Liver (tissue), 9 donors: Measurements from ENCODE around the gene CRBN. TPM values are rescaled to one million over a fixed set of nuclear protein-coding genes. Genes with fewer than 3 reads are reported as not detected.

Experiments
- DNase-seq: peaks from one replicate; pipeline ENCODE4 v3.0.0-alpha.2; 2017; ENCODE audit warnings: low spot score
- H3K27ac ChIP-seq, 2 donors: one replicate each; pipeline ENCODE4 v1.7.0; 2013; ENCODE audit warnings: inconsistent platforms in 2 of 2, low read length in 2 of 2, control low read depth in 1 of 2, low read depth in 1 of 2, mild to moderate bottlenecking in 1 of 2
- H3K27me3 ChIP-seq, 4 donors: one replicate each; pipeline versions ENCODE4 v1.6.1 to v1.7.0; 2013; ENCODE audit warnings: low read length in 3 of 4, inconsistent platforms in 1 of 4, mild to moderate bottlenecking in 1 of 4, moderate library complexity in 1 of 4; ENCODE audit not compliant: control insufficient read depth in 4 of 4, insufficient read depth in 4 of 4
- H3K36me3 ChIP-seq, 4 donors: one replicate each; pipeline versions ENCODE4 v1.6.1 to v1.7.0; 2013; ENCODE audit warnings: low read length in 3 of 4, mild to moderate bottlenecking in 3 of 4, low read depth in 1 of 4, moderate library complexity in 1 of 4; ENCODE audit not compliant: control insufficient read depth in 4 of 4, insufficient read depth in 3 of 4
- H3K4me1 ChIP-seq, 4 donors: one replicate each; pipeline versions ENCODE4 v1.6.1 to v1.7.0; 2013; ENCODE audit warnings: low read length in 3 of 4, mild to moderate bottlenecking in 3 of 4, moderate library complexity in 1 of 4; ENCODE audit not compliant: control insufficient read depth in 4 of 4, insufficient read depth in 4 of 4
- H3K4me3 ChIP-seq, 3 donors: one replicate each; pipeline versions ENCODE4 v1.6.1 to v1.7.0; 2013; ENCODE audit warnings: low read length in 3 of 3, control low read depth in 1 of 3, low read depth in 1 of 3, mild to moderate bottlenecking in 1 of 3
- H3K9ac ChIP-seq, 2 donors: one replicate each; pipeline ENCODE4 v1.7.0; 2013; ENCODE audit warnings: low read length in 2 of 2, mild to moderate bottlenecking in 2 of 2, moderate library complexity in 2 of 2, control low read depth in 1 of 2, low read depth in 1 of 2
- H3K9me3 ChIP-seq, 4 donors: one replicate each; pipeline versions ENCODE4 v1.6.1 to v1.7.0; 2013; ENCODE audit warnings: low read length in 3 of 4; ENCODE audit not compliant: control insufficient read depth in 4 of 4
- ATF3 ChIP-seq: IDR thresholded peaks from 2 replicates; pipeline ENCODE4 v1.6.1; 2016; ENCODE audit warnings: antibody characterized with exemption
- EGR1 ChIP-seq, 2 donors: IDR thresholded peaks; 2 replicates each; pipeline ENCODE4 v1.6.1; 2016 to 2018; ENCODE audit warnings: antibody characterized with exemption in 2 of 2, low read depth in 2 of 2
- FOXA1 ChIP-seq: IDR thresholded peaks from 2 replicates; pipeline ENCODE4 v1.6.1; 2016; ENCODE audit warnings: antibody characterized with exemption
- FOXA2 ChIP-seq: IDR thresholded peaks from 2 replicates; pipeline ENCODE4 v1.6.1; 2016; ENCODE audit warnings: antibody characterized with exemption
- GABPA ChIP-seq, 2 donors: IDR thresholded peaks in 1 of 2; conservative IDR thresholded peaks in 1 of 2; 2 replicates each; pipeline ENCODE4 v1.6.1; 2016; ENCODE audit warnings: antibody characterized with exemption in 2 of 2, mild to moderate bottlenecking in 1 of 2, moderate library complexity in 1 of 2
- HNF4A ChIP-seq, 2 donors: conservative IDR thresholded peaks; 2 replicates each; pipeline ENCODE4 v1.6.1; 2016; ENCODE audit warnings: antibody characterized with exemption in 2 of 2, mild to moderate bottlenecking in 2 of 2
- HNF4G ChIP-seq: IDR thresholded peaks from 2 replicates; pipeline ENCODE4 v1.6.1; 2016; ENCODE audit warnings: antibody characterized with exemption
- JUND ChIP-seq, 2 donors: IDR thresholded peaks; 2 replicates each; pipeline ENCODE4 v1.6.1; 2016; ENCODE audit warnings: antibody characterized with exemption in 2 of 2
- NR2F2 ChIP-seq: IDR thresholded peaks from 2 replicates; pipeline ENCODE4 v1.6.1; 2016; ENCODE audit warnings: antibody characterized with exemption
- RAD21 ChIP-seq, 2 donors: IDR thresholded peaks; 2 replicates each; pipeline ENCODE4 v1.6.1; 2016; ENCODE audit warnings: antibody characterized with exemption in 2 of 2, mild to moderate bottlenecking in 2 of 2
- REST ChIP-seq: IDR thresholded peaks from 2 replicates; pipeline ENCODE4 v1.6.1; 2016; ENCODE audit warnings: antibody characterized with exemption, mild to moderate bottlenecking
- RXRA ChIP-seq, 2 donors: IDR thresholded peaks; 2 replicates each; pipeline ENCODE4 v1.6.1; 2017 to 2018; ENCODE audit warnings: antibody characterized with exemption in 2 of 2, mild to moderate bottlenecking in 1 of 2
- SP1 ChIP-seq: IDR thresholded peaks from 2 replicates; pipeline ENCODE4 v1.6.1; 2018; ENCODE audit warnings: antibody characterized with exemption, mild to moderate bottlenecking
- YY1 ChIP-seq: IDR thresholded peaks from 2 replicates; pipeline ENCODE4 v1.6.1; 2016; ENCODE audit warnings: antibody characterized with exemption, mild to moderate bottlenecking
- WGBS: extraction: QIAGEN DNeasy Blood & Tissue Kit; methylation state at CpG from one replicate; pipeline ENCODE4 v1.1.7; 2013; 5-methylcytosine and 5-hydroxymethylcytosine counted together
- polyA plus RNA-seq, 2 donors: library from polyadenylated mRNA; stranded (reverse) in 1 of 2; unstranded in 1 of 2; fragments of 200-250 nt in 1 of 2; fragments of >200 nt in 1 of 2; fragmentation: Nextera tagmentation in 1 of 2; extraction: Ambion mirVana in 1 of 2; gene quantifications; one replicate each; pipeline versions ENCODE4 v1.2.1 to v1.2.3, GENCODE V29; 2013 to 2015
- total RNA-seq, 2 donors: library from RNA; depleted of rRNA; stranded (reverse); fragments of >200 nt; gene quantifications; one replicate each; pipeline ENCODE4 v1.2.3, GENCODE V29; 2014
- TF ChIP-seq, protein P1 (sequence below): IDR thresholded peaks from 2 replicates; pipeline ENCODE4 v1.6.1; 2016; ENCODE audit warnings: antibody characterized with exemption
- TF ChIP-seq, protein P2 (sequence below): fragments of 150-350 bp; IDR thresholded peaks from 2 replicates; pipeline ENCODE4 v1.5.1; 2017; ENCODE audit warnings: improper control_type of control experiment, low read depth, low read length; ENCODE audit not compliant: missing input control
- donor health status: healthy.
- donor health status: healthy.
- donor health status: healthy.
- donor health status: healthy.
- donor health status: healthy.

Gene CRBN
- total and polyA plus RNA-seq, 4 donors, result 14.0 to 57.6 (median 29.4) TPM

DNA sequence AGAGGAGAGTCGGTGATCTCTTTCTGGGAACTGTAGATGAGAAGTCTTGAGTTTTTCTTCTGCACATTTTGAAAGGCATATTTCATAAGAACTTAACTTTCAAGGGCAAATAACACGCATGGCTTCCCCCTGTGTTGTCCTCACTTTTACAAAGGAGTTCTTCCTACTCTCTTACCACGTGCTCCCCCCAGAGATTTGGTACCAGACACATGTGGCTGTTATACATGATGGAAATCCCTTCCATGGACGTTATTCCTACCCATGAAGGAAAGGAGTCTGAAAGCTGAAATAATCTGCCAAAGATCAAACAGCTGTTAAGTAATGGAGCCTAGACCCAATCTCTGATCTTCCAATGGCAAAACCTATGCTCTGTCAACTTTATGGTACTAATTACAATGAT is 73.7 kb downstream of the CRBN start:
- H3K9ac ChIP-seq, result no peak overlapping the region
- H3K36me3 ChIP-seq, result no peaks in the 10 kb centered on the region
- 73% methylated on average over 4 of the region's 4 CpGs for WGBS
- no peak overlapping the region for H3K4me3 ChIP-seq
- H3K4me1 ChIP-seq, result no peaks in the 10 kb centered on the region
- H3K9me3 ChIP-seq, result no peaks in the 10 kb centered on the region
- no peak overlapping the region for H3K27ac ChIP-seq
- peaks cover 0 to 4% (median 1%) of the 10 kb centered on the region in 4 donors for H3K27me3 ChIP-seq
- DNase-seq, result no peak
- TF ChIP-seq, protein P1, sequence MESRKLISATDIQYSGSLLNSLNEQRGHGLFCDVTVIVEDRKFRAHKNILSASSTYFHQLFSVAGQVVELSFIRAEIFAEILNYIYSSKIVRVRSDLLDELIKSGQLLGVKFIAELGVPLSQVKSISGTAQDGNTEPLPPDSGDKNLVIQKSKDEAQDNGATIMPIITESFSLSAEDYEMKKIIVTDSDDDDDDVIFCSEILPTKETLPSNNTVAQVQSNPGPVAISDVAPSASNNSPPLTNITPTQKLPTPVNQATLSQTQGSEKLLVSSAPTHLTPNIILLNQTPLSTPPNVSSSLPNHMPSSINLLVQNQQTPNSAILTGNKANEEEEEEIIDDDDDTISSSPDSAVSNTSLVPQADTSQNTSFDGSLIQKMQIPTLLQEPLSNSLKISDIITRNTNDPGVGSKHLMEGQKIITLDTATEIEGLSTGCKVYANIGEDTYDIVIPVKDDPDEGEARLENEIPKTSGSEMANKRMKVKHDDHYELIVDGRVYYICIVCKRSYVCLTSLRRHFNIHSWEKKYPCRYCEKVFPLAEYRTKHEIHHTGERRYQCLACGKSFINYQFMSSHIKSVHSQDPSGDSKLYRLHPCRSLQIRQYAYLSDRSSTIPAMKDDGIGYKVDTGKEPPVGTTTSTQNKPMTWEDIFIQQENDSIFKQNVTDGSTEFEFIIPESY, result no peak
- TF ChIP-seq RXRA (IDR thresholded peaks at IDR 0.05) (no peak), JUND (IDR thresholded peaks at IDR 0.05) (no peak), EGR1 (IDR thresholded peaks at IDR 0.05; ENCODE audit: low read depth in 2 of 2) (no peak), GABPA (IDR thresholded peaks at IDR 0.05 in 1 of 2, conservative IDR thresholded peaks at IDR 0.05 in 1 of 2) (no peak), REST (no peak), SP1 (no peak), YY1 (no peak), ATF3 (no peak), FOXA2 (no peak), HNF4G (no peak)

DNA sequence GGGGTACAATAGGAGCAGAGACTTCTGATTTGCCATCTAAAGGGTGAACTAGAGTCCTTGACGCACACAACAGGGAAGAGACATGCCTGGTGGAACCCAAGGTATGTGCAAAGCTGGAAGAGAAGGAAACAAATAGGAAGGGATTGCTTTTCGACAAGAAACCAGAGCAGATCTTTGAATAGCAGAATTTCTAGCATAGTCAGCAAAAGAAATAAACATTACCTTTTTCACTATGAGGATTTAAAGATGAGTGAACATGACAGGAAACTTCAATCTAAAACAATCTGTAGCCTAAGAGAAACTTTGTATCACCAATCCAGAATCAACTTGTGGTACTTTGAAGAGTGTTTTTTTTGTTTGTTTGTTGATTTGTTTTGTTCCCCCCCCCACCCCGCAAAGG is 74.2 kb downstream of the CRBN start:
- no peak for DNase-seq
- WGBS, result 88% methylated on average over 3 of the region's 3 CpGs

More for the DNA sequence above, 74.2 kb downstream of the CRBN start:
- Histone ChIP-seq H3K36me3 (no peaks in the 10 kb centered on the region), H3K27me3 (peaks cover 0 to 2% (median 0%) of the 10 kb centered on the region in 4 donors), H3K4me3 (no peak overlapping the region), H3K27ac (no peak overlapping the region), H3K4me1 (no peaks in the 10 kb centered on the region), H3K9me3 (no peaks in the 10 kb centered on the region), H3K9ac (no peak overlapping the region)
- no peak for TF ChIP-seq JUND (IDR thresholded peaks at IDR 0.05)
- TF ChIP-seq FOXA2, result no peak
- TF ChIP-seq FOXA1, result no peak
- TF ChIP-seq, protein P1, result no peak
- TF ChIP-seq GABPA (IDR thresholded peaks at IDR 0.05 in 1 of 2, conservative IDR thresholded peaks at IDR 0.05 in 1 of 2), result no peak
- TF ChIP-seq YY1, result no peak
- no peak for TF ChIP-seq HNF4A (conservative IDR thresholded peaks at IDR 0.05)
- no peak for TF ChIP-seq HNF4G
- no peak for TF ChIP-seq RAD21 (IDR thresholded peaks at IDR 0.05)
- TF ChIP-seq NR2F2, result no peak
- TF ChIP-seq REST, result no peak
- TF ChIP-seq EGR1 (IDR thresholded peaks at IDR 0.05; ENCODE audit: low read depth in 2 of 2), result no peak
- TF ChIP-seq RXRA (IDR thresholded peaks at IDR 0.05), result no peak
- TF ChIP-seq, protein P2, sequence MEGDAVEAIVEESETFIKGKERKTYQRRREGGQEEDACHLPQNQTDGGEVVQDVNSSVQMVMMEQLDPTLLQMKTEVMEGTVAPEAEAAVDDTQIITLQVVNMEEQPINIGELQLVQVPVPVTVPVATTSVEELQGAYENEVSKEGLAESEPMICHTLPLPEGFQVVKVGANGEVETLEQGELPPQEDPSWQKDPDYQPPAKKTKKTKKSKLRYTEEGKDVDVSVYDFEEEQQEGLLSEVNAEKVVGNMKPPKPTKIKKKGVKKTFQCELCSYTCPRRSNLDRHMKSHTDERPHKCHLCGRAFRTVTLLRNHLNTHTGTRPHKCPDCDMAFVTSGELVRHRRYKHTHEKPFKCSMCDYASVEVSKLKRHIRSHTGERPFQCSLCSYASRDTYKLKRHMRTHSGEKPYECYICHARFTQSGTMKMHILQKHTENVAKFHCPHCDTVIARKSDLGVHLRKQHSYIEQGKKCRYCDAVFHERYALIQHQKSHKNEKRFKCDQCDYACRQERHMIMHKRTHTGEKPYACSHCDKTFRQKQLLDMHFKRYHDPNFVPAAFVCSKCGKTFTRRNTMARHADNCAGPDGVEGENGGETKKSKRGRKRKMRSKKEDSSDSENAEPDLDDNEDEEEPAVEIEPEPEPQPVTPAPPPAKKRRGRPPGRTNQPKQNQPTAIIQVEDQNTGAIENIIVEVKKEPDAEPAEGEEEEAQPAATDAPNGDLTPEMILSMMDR, result no peak
